ENCODE data around the gene HSD17B12.

The HSD17B12 gene

GRCh38 chr11:43685440-43685839 is 4.9 kb downstream of the HSD17B12 start:
- Histone ChIP-seq H3K36me3 (ENCODE audit: control insufficient read depth in 5 of 5, insufficient read depth in 5 of 5, low read length in 5 of 5) (no peaks in the 10 kb centered on the region), H3K4me1 (ENCODE audit: control insufficient read depth in 5 of 5, insufficient read depth in 5 of 5, low read length in 5 of 5) (peaks cover 5 to 42% (median 41%) of the 10 kb centered on the region in 5 donors), H3K9ac (ENCODE audit: low read length in 5 of 5) (no peak overlapping the region), H3K27me3 (ENCODE audit: control insufficient read depth in 5 of 5, insufficient read depth in 4 of 5, low read length in 5 of 5) (no peaks in the 10 kb centered on the region), H3K9me3 (ENCODE audit: control insufficient read depth in 5 of 5, low read length in 5 of 5) (no peaks in the 10 kb centered on the region), H3K4me3 (ENCODE audit: low read depth in 1 of 5, low read length in 5 of 5) (no peak overlapping the region), H3K27ac (ENCODE audit: low read depth, low read length) (peak overlapping the region; percentile 68)

GRCh38 chr11:43686207-43686606 is 5.7 kb downstream of the HSD17B12 start:
- H3K27ac ChIP-seq (ENCODE audit: low read depth, low read length) = peak overlapping the region; percentile 68
- H3K9ac ChIP-seq (ENCODE audit: low read length in 5 of 5) = no peak overlapping the region
- H3K9me3 ChIP-seq (ENCODE audit: control insufficient read depth in 5 of 5, low read length in 5 of 5) = no peaks in the 10 kb centered on the region
- H3K4me3 ChIP-seq (ENCODE audit: low read depth in 1 of 5, low read length in 5 of 5) = no peak overlapping the region
- peaks cover 5 to 44% (median 36%) of the 10 kb centered on the region in 5 donors for H3K4me1 ChIP-seq (ENCODE audit: control insufficient read depth in 5 of 5, insufficient read depth in 5 of 5, low read length in 5 of 5)
- H3K27me3 ChIP-seq (ENCODE audit: control insufficient read depth in 5 of 5, insufficient read depth in 4 of 5, low read length in 5 of 5) = no peaks in the 10 kb centered on the region
- H3K36me3 ChIP-seq (ENCODE audit: control insufficient read depth in 5 of 5, insufficient read depth in 5 of 5, low read length in 5 of 5) = no peaks in the 10 kb centered on the region

GRCh38 chr11:43687120-43687791 is 6.7 kb downstream of the HSD17B12 start:
- H3K36me3 ChIP-seq (ENCODE audit: control insufficient read depth in 5 of 5, insufficient read depth in 5 of 5, low read length in 5 of 5) = peaks cover 0 to 3% (median 0%) of the 10 kb centered on the region in 5 donors
- H3K27ac ChIP-seq (ENCODE audit: low read depth, low read length) = peak overlapping the region; percentile 68
- no peak overlapping the region for H3K4me3 ChIP-seq (ENCODE audit: low read depth in 1 of 5, low read length in 5 of 5)
- H3K27me3 ChIP-seq (ENCODE audit: control insufficient read depth in 5 of 5, insufficient read depth in 4 of 5, low read length in 5 of 5) = no peaks in the 10 kb centered on the region
- peaks cover 3 to 36% (median 32%) of the 10 kb centered on the region in 5 donors for H3K4me1 ChIP-seq (ENCODE audit: control insufficient read depth in 5 of 5, insufficient read depth in 5 of 5, low read length in 5 of 5)
- no peaks in the 10 kb centered on the region for H3K9me3 ChIP-seq (ENCODE audit: control insufficient read depth in 5 of 5, low read length in 5 of 5)
- H3K9ac ChIP-seq (ENCODE audit: low read length in 5 of 5) = peak overlapping the region in 2 of 5 donors; percentile 0 to 6

GRCh38 chr11:43688394-43688793 is 7.9 kb downstream of the HSD17B12 start:
- Histone ChIP-seq H3K27ac (ENCODE audit: low read depth, low read length) (peak overlapping the region; percentile 37), H3K9me3 (ENCODE audit: control insufficient read depth in 5 of 5, low read length in 5 of 5) (no peaks in the 10 kb centered on the region), H3K4me3 (ENCODE audit: low read depth in 1 of 5, low read length in 5 of 5) (no peak overlapping the region), H3K4me1 (ENCODE audit: control insufficient read depth in 5 of 5, insufficient read depth in 5 of 5, low read length in 5 of 5) (peaks cover 3 to 36% (median 32%) of the 10 kb centered on the region in 5 donors), H3K9ac (ENCODE audit: low read length in 5 of 5) (no peak overlapping the region), H3K36me3 (ENCODE audit: control insufficient read depth in 5 of 5, insufficient read depth in 5 of 5, low read length in 5 of 5) (peaks cover 0 to 3% (median 0%) of the 10 kb centered on the region in 5 donors), H3K27me3 (ENCODE audit: control insufficient read depth in 5 of 5, insufficient read depth in 4 of 5, low read length in 5 of 5) (no peaks in the 10 kb centered on the region)

GRCh38 chr11:43689167-43689566 is 8.6 kb downstream of the HSD17B12 start:
- H3K9me3 ChIP-seq (ENCODE audit: control insufficient read depth in 5 of 5, low read length in 5 of 5) = no peaks in the 10 kb centered on the region
- peaks cover 0 to 3% (median 0%) of the 10 kb centered on the region in 5 donors for H3K36me3 ChIP-seq (ENCODE audit: control insufficient read depth in 5 of 5, insufficient read depth in 5 of 5, low read length in 5 of 5)
- no peak overlapping the region for H3K27ac ChIP-seq (ENCODE audit: low read depth, low read length)
- no peaks in the 10 kb centered on the region for H3K27me3 ChIP-seq (ENCODE audit: control insufficient read depth in 5 of 5, insufficient read depth in 4 of 5, low read length in 5 of 5)
- H3K4me1 ChIP-seq (ENCODE audit: control insufficient read depth in 5 of 5, insufficient read depth in 5 of 5, low read length in 5 of 5) = peaks cover 3 to 35% (median 32%) of the 10 kb centered on the region in 5 donors
- H3K9ac ChIP-seq (ENCODE audit: low read length in 5 of 5) = no peak overlapping the region
- H3K4me3 ChIP-seq (ENCODE audit: low read depth in 1 of 5, low read length in 5 of 5) = no peak overlapping the region

DNA sequence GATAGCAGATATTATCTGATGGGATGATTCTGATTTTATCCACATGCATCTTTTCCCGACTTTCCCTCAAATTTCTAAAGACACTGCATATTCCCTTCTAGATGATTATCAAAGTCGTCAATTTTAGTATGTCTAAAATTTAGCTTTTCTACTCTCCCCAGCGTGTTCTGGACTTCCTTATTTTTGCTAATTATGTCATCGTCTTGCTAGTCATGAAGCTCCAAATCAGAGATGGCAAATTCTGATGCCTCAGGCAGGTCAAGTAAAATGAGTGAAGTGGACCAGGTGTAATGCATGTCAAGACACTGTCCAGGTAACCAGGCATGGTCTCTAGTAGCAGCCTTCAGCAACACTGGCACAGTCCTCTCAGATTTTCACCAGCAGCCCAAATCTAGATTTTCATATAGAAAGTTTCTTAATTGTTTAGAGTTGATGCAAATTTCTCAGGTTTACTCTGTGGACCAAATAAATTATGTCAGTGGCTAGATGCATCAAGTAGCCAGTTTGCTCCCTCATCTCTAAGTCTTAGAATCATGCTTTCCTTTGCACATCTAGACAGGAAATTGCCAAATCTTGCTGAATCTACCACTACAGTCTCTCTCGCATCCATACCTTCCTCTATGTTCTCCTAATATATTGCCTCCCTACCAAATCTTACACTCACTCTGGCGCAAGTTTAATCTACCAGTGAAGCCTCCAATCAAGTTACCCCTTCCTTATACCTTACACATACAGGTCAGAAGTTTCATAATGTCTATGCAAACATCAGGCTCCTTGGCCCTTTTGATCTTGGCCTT is 10.6 kb downstream of the HSD17B12 start:
- Histone ChIP-seq H3K4me1 (ENCODE audit: control insufficient read depth in 5 of 5, insufficient read depth in 5 of 5, low read length in 5 of 5) (peaks cover 3 to 28% (median 23%) of the 10 kb centered on the region in 5 donors), H3K9ac (ENCODE audit: low read length in 5 of 5) (no peak overlapping the region), H3K27ac (ENCODE audit: low read depth, low read length) (no peak overlapping the region), H3K27me3 (ENCODE audit: control insufficient read depth in 5 of 5, insufficient read depth in 4 of 5, low read length in 5 of 5) (no peaks in the 10 kb centered on the region), H3K9me3 (ENCODE audit: control insufficient read depth in 5 of 5, low read length in 5 of 5) (no peaks in the 10 kb centered on the region), H3K4me3 (ENCODE audit: low read depth in 1 of 5, low read length in 5 of 5) (no peak overlapping the region), H3K36me3 (ENCODE audit: control insufficient read depth in 5 of 5, insufficient read depth in 5 of 5, low read length in 5 of 5) (peaks cover 0 to 3% (median 0%) of the 10 kb centered on the region in 5 donors)

- Histone ChIP-seq H3K9me3 (ENCODE audit: control insufficient read depth in 5 of 5, low read length in 5 of 5) (no peaks in the 10 kb centered on the region), H3K27me3 (ENCODE audit: control insufficient read depth in 5 of 5, insufficient read depth in 4 of 5, low read length in 5 of 5) (no peaks in the 10 kb centered on the region), H3K9ac (ENCODE audit: low read length in 5 of 5) (no peak overlapping the region), H3K36me3 (ENCODE audit: control insufficient read depth in 5 of 5, insufficient read depth in 5 of 5, low read length in 5 of 5) (peaks cover 0 to 3% (median 0%) of the 10 kb centered on the region in 5 donors), H3K27ac (ENCODE audit: low read depth, low read length) (no peak overlapping the region), H3K4me1 (ENCODE audit: control insufficient read depth in 5 of 5, insufficient read depth in 5 of 5, low read length in 5 of 5) (peaks cover 3 to 21% (median 16%) of the 10 kb centered on the region in 5 donors), H3K4me3 (ENCODE audit: low read depth in 1 of 5, low read length in 5 of 5) (no peak overlapping the region)
Observed at GRCh38 chr11:43691806-43692205, 11.3 kb downstream of the HSD17B12 start.

GRCh38 chr11:43693069-43693468 is 12.5 kb downstream of the HSD17B12 start:
- peaks cover 0 to 3% (median 0%) of the 10 kb centered on the region in 5 donors for H3K36me3 ChIP-seq (ENCODE audit: control insufficient read depth in 5 of 5, insufficient read depth in 5 of 5, low read length in 5 of 5)
- no peak overlapping the region for H3K4me3 ChIP-seq (ENCODE audit: low read depth in 1 of 5, low read length in 5 of 5)
- no peaks in the 10 kb centered on the region for H3K27me3 ChIP-seq (ENCODE audit: control insufficient read depth in 5 of 5, insufficient read depth in 4 of 5, low read length in 5 of 5)
- peaks cover 0 to 8% (median 4%) of the 10 kb centered on the region in 5 donors for H3K4me1 ChIP-seq (ENCODE audit: control insufficient read depth in 5 of 5, insufficient read depth in 5 of 5, low read length in 5 of 5)
- no peak overlapping the region for H3K27ac ChIP-seq (ENCODE audit: low read depth, low read length)
- H3K9ac ChIP-seq (ENCODE audit: low read length in 5 of 5) = no peak overlapping the region
- no peaks in the 10 kb centered on the region for H3K9me3 ChIP-seq (ENCODE audit: control insufficient read depth in 5 of 5, low read length in 5 of 5)

GRCh38 chr11:43693731-43694130 is 13.2 kb downstream of the HSD17B12 start:
- Histone ChIP-seq H3K9me3 (ENCODE audit: control insufficient read depth in 5 of 5, low read length in 5 of 5) (no peaks in the 10 kb centered on the region), H3K4me3 (ENCODE audit: low read depth in 1 of 5, low read length in 5 of 5) (no peak overlapping the region), H3K9ac (ENCODE audit: low read length in 5 of 5) (no peak overlapping the region), H3K27ac (ENCODE audit: low read depth, low read length) (no peak overlapping the region), H3K36me3 (ENCODE audit: control insufficient read depth in 5 of 5, insufficient read depth in 5 of 5, low read length in 5 of 5) (peaks cover 0 to 3% (median 0%) of the 10 kb centered on the region in 5 donors), H3K4me1 (ENCODE audit: control insufficient read depth in 5 of 5, insufficient read depth in 5 of 5, low read length in 5 of 5) (peaks cover 0 to 5% (median 4%) of the 10 kb centered on the region in 5 donors), H3K27me3 (ENCODE audit: control insufficient read depth in 5 of 5, insufficient read depth in 4 of 5, low read length in 5 of 5) (no peaks in the 10 kb centered on the region)

GRCh38 chr11:43694477-43694876 is 13.9 kb downstream of the HSD17B12 start:
- Histone ChIP-seq H3K4me1 (ENCODE audit: control insufficient read depth in 5 of 5, insufficient read depth in 5 of 5, low read length in 5 of 5) (peaks cover 0 to 5% (median 4%) of the 10 kb centered on the region in 5 donors), H3K9me3 (ENCODE audit: control insufficient read depth in 5 of 5, low read length in 5 of 5) (no peaks in the 10 kb centered on the region), H3K27me3 (ENCODE audit: control insufficient read depth in 5 of 5, insufficient read depth in 4 of 5, low read length in 5 of 5) (no peaks in the 10 kb centered on the region), H3K27ac (ENCODE audit: low read depth, low read length) (no peak overlapping the region), H3K9ac (ENCODE audit: low read length in 5 of 5) (no peak overlapping the region), H3K36me3 (ENCODE audit: control insufficient read depth in 5 of 5, insufficient read depth in 5 of 5, low read length in 5 of 5) (peaks cover 0 to 3% (median 0%) of the 10 kb centered on the region in 5 donors), H3K4me3 (ENCODE audit: low read depth in 1 of 5, low read length in 5 of 5) (no peak overlapping the region)
